Mammary epithelial cell (primary cell): Measurements from ENCODE around the gene ABHD15.

Experiments
- CTCF ChIP-seq, 2 donors: IDR thresholded peaks in 1 of 2; conservative IDR thresholded peaks in 1 of 2; 2 replicates each; pipeline ENCODE4 v1.5.1; 2011 to 2012; ENCODE audit warnings: inconsistent platforms in 2 of 2, low read length in 2 of 2, mild to moderate bottlenecking in 2 of 2, control low read depth in 1 of 2, low read depth in 1 of 2; ENCODE audit not compliant: insufficient read depth in 1 of 2; ENCODE audit errors: extremely low read depth in 1 of 2
- EZH2 ChIP-seq: IDR thresholded peaks from 2 replicates; pipeline ENCODE4 v1.6.1; 2012; ENCODE audit warnings: low read length, inconsistent platforms, borderline replicate concordance

GRCh38 chr17:29583324-29584248 lies 16.7 kb upstream of the ABHD15 start:
- no peak for TF ChIP-seq EZH2
- TF ChIP-seq CTCF (conservative IDR thresholded peaks at IDR 0.05 in 1 of 2, IDR thresholded peaks at IDR 0.05 in 1 of 2; ENCODE audit: extremely low read depth in 1 of 2, insufficient read depth in 1 of 2, low read depth in 1 of 2, low read length in 2 of 2): no peak
